Measurements from ENCODE around the gene ATP2B1.

Gene ATP2B1

GRCh38 chr12:89636052-89636775 is 72.4 kb downstream of the ATP2B1 start (continued):
- TF ChIP-seq ZNF518A (tag by site-specific recombination; conservative IDR thresholded peaks at IDR 0.05; ENCODE audit: low read depth) = no peak
- TF ChIP-seq ZNF645 (tag by site-specific recombination; IDR thresholded peaks at IDR 0.05) = no peak

GRCh38 chr12:89634508-89634907 is 74.1 kb downstream of the ATP2B1 start:
- ChIA-PET CTCF (interaction anchor here (0.6 to 1.1 kb wide), 3 partner anchors 10 to 1310 kb away, joined by 3 to 4 read pairs (median 3); no protein-coding TSS in a partner anchor), POLR2A (no interaction called here)
- H3K27ac ChIP-seq (ENCODE audit: extremely low read depth, low read depth, low read length) = no peak overlapping the region

More at GRCh38 chr12:89634508-89634907, 74.1 kb downstream of the ATP2B1 start:
- TF ChIP-seq ZNF211 (tag by site-specific recombination; IDR thresholded peaks at IDR 0.05; ENCODE audit: low read depth) = no peak
- no peak for TF ChIP-seq ZNF37A (tag by site-specific recombination; IDR thresholded peaks at IDR 0.05)
- TF ChIP-seq ZNF174 (tag by site-specific recombination; IDR thresholded peaks at IDR 0.05) = no peak
- TF ChIP-seq ZNF302 (tag by site-specific recombination; IDR thresholded peaks at IDR 0.05; ENCODE audit: low read depth) = no peak
- no peak for TF ChIP-seq PRDM1 (tag by site-specific recombination; IDR thresholded peaks at IDR 0.05)
- no peak for TF ChIP-seq ZNF791 (tag by site-specific recombination; IDR thresholded peaks at IDR 0.05)
- no peak for TF ChIP-seq ZNF19 (tag by site-specific recombination; IDR thresholded peaks at IDR 0.05; ENCODE audit: low read depth)
- TF ChIP-seq ZNF560 (tag by site-specific recombination; IDR thresholded peaks at IDR 0.05; ENCODE audit: borderline replicate concordance) = no peak
- no peak for TF ChIP-seq ZNF664 (tag by site-specific recombination; IDR thresholded peaks at IDR 0.05)
- TF ChIP-seq ZFP37 (tag by site-specific recombination; IDR thresholded peaks at IDR 0.05) = no peak
- no peak for TF ChIP-seq PRDM4 (tag by site-specific recombination; IDR thresholded peaks at IDR 0.05)
- no peak for TF ChIP-seq ZNF10 (tag by site-specific recombination; IDR thresholded peaks at IDR 0.05)
- no peak for TF ChIP-seq ZNF596 (tag by site-specific recombination; IDR thresholded peaks at IDR 0.05)
- TF ChIP-seq ZNF558 (tag by site-specific recombination; IDR thresholded peaks at IDR 0.05) = no peak
- no peak for TF ChIP-seq ZBTB6 (tag by site-specific recombination; IDR thresholded peaks at IDR 0.05)
- no peak for TF ChIP-seq SCRT1 (tag by site-specific recombination; IDR thresholded peaks at IDR 0.05; ENCODE audit: borderline replicate concordance)
- no peak for TF ChIP-seq ZFP41 (tag by site-specific recombination; IDR thresholded peaks at IDR 0.05; ENCODE audit: borderline replicate concordance)
- no peak for TF ChIP-seq ZNF350 (tag by site-specific recombination; IDR thresholded peaks at IDR 0.05)
- TF ChIP-seq GLI2 (tag by site-specific recombination; IDR thresholded peaks at IDR 0.05; ENCODE audit: borderline replicate concordance, low read depth) = no peak
- no peaks in the 10 kb centered on the region for H3K4me1 ChIP-seq (ENCODE audit: control insufficient read depth, insufficient read depth, low read length)
- H3K9me3 ChIP-seq (ENCODE audit: control insufficient read depth, insufficient read depth, low read depth, low read length) = no peaks in the 10 kb centered on the region
- no peak overlapping the region for H3K4me3 ChIP-seq (ENCODE audit: low read depth, low read length)
- peaks cover 4 to 14% of the 10 kb centered on the region in 2 experiments for H3K36me3 ChIP-seq (ENCODE audit: control insufficient read depth in 2 of 2, insufficient read depth in 1 of 2, low read length in 2 of 2)

All from HEK293 (cell line).